IPS-18c (cell line): Measurements from ENCODE around the gene SAC3D1.

Experiments
- H3K4me3 ChIP-seq: 2 replicates; pipeline ENCODE4 v1.7.0; 2013; ENCODE audit warnings: low read depth, mild to moderate bottlenecking, low read length, moderate library complexity; ENCODE audit not compliant: insufficient read depth
- H3K9me3 ChIP-seq: one replicate; pipeline ENCODE4 v1.6.1; 2013; ENCODE audit warnings: mild to moderate bottlenecking, low read length, moderate library complexity; ENCODE audit not compliant: control insufficient read depth, insufficient read depth

The SAC3D1 gene

DNA sequence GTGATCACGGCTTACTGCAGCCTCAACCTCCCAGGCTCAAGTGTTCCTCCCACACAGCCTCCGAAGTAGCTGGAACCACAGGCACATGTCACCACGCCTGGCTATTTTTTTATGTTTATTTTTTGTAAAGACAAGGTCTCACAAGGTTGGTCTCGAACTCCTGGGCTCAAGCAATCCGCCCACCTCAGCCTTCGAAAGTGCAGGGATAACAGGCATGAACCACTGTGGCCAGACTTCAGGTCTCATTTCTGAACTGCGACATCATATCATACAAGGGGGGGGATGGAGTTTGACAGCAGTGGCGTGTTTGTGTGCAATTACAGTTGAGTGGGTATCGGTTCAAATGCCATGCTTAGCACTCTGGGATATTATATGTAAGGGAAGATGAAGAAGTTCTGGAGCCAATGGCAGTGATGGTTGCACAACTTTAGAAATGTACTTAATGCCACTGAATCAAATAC, 10.4 kb downstream of the SAC3D1 start:
- H3K4me3 ChIP-seq, result no peak overlapping the region
- H3K9me3 ChIP-seq, result no peaks in the 10 kb centered on the region

DNA sequence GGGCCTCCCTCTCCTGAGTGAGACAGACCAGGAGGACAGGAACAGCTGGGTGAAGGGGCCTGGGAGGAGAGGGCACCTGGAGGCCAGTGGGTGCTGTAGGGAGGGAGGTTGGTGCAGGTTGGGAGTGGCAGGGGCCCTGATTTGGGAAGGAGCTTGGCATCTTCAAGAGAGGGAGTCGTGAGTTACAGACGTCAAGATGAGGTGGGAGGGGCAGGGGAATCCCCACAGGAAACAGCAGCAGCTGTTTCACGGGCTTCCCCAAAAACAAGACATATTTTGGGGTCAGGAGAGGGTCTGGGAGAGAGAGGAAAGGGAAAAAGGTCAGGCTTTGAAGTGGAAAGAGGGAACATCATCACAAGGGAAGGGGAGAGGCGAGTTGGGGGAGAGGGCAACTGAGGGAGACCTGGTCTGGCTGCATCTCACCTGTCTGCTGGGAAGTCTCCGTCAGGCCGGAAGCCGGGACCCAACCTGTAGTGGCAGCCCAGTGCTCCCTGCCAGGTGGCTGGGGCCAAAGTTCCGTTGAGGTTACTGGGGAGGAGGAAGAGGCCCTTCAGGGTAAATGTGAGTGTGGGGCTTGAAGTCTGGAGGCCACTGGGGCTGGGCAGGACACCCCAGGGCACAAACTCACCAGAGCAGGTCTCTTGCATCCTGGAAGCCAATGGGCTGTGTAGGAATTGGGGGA, 13.0 kb downstream of the SAC3D1 start:
- H3K4me3 ChIP-seq, result no peak overlapping the region
- H3K9me3 ChIP-seq, result no peaks in the 10 kb centered on the region

DNA sequence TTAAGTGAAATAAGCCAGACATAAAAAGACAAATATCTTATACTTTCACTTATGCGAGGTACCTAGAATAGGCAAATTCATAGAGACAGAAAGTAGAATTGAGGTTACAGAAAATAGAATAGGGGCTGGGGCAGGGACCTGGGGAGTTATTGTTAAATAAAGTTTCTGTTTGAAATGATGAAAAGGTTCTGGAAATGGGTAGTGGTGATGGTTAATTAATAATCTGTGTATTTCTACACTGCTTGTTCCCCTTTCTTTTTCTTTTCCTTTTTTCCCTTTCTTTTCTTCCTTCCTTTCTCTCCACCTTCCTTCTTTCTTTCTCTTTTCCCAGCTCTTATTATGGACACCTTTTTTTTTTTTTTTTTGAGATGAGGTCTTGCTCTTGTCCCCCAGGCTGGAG, 14.5 kb downstream of the SAC3D1 start:
- no peak overlapping the region for H3K4me3 ChIP-seq
- peaks cover 1% of the 10 kb centered on the region for H3K9me3 ChIP-seq

DNA sequence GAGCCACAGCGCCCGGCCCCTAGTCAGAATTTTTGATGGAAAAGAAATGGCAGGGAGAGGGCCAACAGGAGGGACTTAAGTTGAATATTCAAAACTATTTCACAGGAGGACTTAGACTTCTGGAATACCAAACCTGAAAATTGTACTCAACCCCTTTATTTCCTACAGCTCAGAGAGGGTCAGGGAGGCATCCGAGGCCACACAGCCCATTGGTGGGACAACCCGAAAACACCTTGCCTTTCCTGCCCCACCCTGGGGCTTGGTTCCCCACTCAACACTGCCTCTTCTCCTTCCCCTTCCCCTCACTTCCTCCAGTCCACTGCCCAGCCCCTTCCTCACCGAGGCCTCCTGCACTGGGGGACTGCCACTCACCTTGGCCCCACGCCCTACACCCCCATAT, 16.0 kb downstream of the SAC3D1 start:
- H3K9me3 ChIP-seq, result peaks cover 2% of the 10 kb centered on the region

DNA sequence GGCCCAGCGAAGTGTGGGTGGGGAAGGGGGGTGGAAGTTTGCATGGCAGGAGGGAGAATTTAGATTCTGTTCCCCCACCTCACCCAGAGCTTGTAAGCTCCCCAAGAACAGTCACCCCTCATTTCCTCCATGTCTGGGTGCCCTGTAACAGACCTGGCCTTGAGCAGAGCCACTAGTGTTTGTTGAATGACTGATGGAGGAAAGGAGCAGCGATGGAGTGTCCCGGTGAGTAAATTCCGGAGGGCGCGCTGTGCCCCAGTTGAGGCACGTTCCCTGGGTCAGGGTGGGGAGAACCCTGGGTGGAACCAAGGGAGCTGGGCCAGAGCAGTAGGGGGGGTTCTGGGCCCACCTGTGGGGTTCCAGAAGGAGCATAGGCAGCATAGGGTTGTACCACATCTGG, 16.5 kb downstream of the SAC3D1 start:
- Histone ChIP-seq H3K4me3 (no peak overlapping the region), H3K9me3 (peaks cover 2% of the 10 kb centered on the region)

More for the DNA sequence above, 16.0 kb downstream of the SAC3D1 start:
- no peak overlapping the region for H3K4me3 ChIP-seq

DNA sequence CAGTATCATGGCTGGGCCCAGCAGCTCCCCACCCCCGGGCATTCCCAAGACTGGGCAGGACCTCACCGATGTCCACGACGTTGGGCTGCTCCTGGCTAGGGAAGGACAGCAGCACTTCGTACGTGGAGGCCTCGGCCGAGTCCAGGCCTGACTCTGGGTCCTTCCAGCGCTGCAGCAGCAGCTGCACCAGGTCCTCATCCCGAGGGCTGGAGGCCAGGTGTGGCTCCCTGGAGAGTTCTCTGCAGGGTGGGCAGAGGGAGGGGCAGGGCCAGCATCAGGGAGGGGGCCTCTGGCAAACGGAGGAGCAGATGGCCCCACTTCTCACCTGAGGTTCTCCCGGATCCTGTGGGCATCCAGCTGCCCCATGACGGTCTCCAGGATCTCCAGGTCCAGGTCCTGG, 17.0 kb downstream of the SAC3D1 start:
- peaks cover 2% of the 10 kb centered on the region for H3K9me3 ChIP-seq

DNA sequence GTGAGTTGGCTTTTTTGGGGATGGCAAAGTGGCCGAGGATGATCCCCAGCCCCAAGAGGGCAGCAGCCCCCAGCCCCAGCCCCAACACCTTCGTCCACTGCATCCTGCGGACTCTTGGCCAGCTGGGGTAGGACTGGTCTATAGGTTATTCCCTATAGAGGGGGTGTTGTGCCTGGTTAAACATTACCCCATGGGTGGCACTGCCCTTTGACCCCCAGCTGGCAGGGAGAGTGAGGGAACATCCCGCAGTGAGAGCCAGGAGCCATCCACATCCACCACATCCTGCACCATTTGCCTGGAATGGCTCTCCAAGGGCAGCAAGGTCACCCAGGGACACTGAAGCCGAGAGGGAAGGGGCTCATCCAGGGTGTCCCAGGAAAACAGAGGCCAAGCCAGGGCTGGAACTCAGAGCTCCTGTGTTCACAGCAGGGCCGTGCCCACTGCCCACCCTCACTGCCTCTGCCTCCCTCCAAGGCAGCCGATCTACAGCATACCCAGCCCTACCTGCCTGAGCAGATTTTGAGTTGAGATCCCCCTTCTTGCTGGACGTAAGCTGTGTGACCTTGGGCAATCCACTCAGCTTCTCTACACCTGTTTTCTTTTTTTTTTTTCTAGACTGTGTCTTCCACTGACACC, 17.5 kb downstream of the SAC3D1 start, which contains the start of gene NAALADL1:
TSS of gene NAALADL1 (minus strand) at position 135 of the 636 bp plus-strand sequence. CDS start at position 103, 32 bp downstream.
- peaks cover 2% of the 10 kb centered on the region for H3K9me3 ChIP-seq
- no peak within 1 kb of the TSS for H3K4me3 ChIP-seq

More for the DNA sequence above, 17.0 kb downstream of the SAC3D1 start:
- no peak overlapping the region for H3K4me3 ChIP-seq

DNA sequence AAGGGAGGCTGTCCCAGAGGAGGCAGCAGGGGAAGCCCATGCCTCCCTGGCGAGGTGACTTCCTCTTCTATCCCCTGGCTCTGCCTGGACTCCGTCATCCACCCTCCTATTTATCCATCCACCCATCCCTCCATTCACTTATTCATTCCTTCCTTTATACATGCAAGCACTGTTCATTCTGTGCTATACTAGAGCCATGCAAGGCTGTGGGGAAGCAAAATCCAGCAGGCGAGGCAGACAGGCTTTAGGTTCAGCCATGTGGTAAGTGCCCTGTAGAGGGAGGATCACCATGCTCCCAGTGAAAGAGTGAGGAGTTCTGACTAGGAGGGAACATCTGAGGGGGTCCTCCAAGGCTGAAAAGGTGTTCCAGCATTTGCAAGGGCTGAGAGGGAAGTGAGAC, 18.5 kb downstream of the SAC3D1 start:
- H3K9me3 ChIP-seq, result peaks cover 2% of the 10 kb centered on the region
- H3K4me3 ChIP-seq, result no peak overlapping the region

DNA sequence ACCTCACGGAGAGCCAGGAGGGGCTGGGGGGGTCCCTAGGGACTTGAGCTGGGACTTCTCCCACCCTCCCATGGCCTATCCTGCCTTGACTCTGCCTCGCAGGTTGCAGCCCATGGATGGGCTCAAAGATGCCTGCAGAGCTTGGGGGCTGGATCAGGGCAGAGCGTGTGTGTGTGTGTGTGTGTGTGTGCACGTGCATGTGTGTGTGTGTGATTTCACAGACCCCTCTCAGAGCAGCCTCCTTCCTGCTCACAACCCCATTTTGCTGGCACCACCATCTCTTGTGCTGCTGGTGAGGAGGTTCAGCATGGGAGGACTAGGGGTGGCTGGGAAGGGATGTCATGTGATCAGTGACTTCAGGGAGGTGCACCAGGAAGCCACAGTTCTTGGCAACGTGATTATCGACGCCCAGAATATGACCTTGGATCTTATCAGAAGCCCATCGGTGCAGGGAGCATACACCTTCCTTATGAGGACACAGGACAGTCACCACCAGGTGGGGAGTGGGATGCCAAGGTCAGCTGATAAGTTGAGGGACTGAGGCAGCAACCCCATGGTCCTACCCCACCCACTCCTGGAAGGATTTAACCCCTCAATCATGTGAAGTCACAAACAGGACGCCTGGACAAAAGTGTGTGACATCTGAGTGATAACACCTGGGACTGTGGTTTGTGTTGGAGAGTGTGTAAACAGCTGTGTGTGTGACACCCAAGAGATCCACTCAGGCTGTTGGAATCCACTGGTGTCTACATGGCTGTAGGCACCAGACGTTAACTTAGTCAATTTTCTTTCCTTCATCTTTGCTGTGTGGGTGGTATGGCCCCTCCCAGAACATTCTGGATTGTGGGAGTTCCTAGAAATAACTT, 19.2 kb downstream of the SAC3D1 start:
- H3K4me3 ChIP-seq, result no peak overlapping the region
- peaks cover 2% of the 10 kb centered on the region for H3K9me3 ChIP-seq

DNA sequence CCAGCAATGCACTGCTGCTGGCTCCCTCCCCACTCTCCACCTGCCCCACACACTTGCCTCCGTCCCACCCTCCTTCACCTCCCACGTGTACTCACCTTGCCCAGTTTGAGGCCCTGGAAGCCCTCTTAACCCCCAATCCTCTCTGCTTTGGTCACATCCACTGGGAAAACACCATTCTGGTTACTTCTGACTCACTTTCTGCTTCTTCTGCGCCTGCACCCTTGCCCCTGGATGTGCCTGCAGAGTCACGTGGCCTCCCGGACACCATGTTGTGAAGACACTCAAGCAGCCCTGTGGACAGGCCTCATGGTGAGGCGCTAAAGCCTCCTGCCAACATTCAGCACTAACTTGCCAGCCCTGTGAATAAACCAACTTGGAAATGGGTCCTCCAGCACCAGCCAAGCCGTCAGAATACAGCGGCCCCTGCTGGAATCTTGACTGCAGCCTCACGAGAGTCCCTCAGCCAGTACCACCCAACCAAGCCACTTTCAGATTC, 20.0 kb downstream of the SAC3D1 start:
- Histone ChIP-seq H3K4me3 (no peak overlapping the region), H3K9me3 (peaks cover 2% of the 10 kb centered on the region)

DNA sequence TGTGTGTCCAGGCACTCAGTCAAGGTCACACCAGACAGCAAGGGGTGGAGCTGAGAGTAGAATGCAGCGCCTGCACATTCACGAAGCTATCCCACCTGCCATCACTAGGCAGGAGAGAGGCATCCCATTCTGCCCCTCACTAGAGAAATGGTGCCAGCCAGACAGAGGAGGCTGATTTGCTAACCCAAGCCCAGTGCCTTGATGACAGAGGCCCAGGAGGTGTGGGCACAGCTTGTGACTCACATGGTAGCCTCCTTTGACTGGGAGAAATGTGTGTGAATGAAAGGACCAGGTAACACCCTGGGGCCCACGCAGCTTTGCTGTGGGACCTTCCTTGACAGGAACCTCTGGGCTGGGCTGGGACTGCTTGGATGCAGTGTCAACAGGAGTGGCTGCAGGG, 22.5 kb downstream of the SAC3D1 start:
- Histone ChIP-seq H3K4me3 (no peak overlapping the region), H3K9me3 (peaks cover 2% of the 10 kb centered on the region)

DNA sequence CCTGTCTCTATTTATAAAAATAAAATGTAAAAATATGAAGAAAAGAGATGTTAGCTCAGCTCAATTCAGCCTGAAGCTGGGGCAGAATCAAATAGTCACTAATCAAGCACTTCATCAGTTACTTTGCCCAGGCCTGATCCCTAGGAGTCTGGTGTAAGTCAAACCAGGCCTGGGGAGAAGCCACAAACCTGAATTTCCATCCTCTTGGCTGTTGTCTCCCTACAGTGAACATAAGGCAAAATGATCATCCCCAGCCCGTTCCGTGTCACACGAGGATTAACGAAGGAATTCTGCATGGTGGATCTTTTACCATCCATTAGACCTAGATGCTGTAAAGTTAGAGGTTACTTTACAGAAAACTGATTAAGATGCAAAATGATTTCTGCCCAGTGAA, 23.8 kb downstream of the SAC3D1 start:
- H3K9me3 ChIP-seq, result peaks cover 2% of the 10 kb centered on the region
- H3K4me3 ChIP-seq, result no peak overlapping the region

DNA sequence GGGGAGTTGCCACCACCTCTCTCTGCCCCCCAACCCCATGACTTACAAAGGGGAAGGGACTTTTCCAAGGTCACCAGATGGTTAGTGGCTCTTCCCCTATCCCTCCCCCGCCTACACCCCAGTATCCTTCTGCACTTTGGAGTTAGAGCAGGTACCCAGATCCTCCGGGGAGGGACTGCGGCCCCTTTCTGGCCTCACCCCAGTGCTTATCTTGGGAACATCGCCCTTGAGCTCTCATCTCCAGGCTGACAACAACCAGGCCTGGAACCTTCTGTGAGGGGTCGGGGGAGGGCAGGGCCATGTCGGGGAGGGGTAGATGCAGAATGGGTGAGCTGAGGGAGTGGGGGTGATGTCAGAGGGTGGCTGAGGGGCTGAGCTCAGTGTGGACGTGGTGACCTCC, 24.8 kb downstream of the SAC3D1 start:
- Histone ChIP-seq H3K9me3 (no peaks in the 10 kb centered on the region), H3K4me3 (no peak overlapping the region)

DNA sequence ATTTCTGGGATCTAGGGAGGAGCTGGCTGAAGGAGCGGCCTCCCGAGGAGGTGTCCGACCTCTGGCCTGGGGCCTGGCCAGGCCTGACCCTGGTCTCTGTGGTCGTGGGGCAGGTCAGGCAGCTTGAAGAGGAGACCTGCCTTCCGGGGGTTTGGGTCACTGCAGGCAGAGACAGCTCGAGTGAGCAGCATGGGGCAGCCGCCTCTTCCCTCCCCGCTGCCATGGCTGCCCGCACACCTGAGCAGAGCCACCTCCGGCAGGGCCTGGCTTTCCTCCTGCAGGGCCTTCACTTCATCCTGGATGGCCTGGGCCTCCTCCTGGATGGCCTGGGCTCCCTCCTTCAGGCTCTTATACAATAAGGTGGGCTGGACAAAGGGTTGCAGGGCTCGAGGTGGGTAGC, 25.3 kb downstream of the SAC3D1 start:
- Histone ChIP-seq H3K9me3 (no peaks in the 10 kb centered on the region), H3K4me3 (no peak overlapping the region)

DNA sequence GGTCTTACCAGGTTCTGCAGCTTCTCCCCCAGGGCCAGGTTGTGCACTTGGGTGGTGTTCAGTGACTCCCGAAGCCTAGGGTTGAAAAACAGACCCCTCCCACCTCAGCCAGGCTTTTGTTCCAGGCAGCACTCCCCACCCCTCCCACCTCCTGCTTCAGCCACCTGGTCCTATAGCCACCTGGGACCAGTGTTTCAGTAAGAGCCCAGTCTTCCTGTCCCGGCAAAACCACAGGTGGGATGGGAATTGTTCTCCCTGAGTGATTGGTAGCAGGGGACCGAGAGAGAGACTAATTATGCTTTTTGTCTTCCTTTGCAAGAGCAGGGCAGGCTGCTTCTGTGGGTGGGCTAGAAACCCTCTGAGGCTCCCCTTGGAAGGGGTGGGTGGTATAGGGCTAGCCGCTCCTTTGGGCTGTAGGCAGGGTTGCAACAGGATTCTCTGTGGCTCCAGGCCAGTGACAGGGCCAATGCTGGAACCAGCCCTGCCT, 25.8 kb downstream of the SAC3D1 start:
- H3K9me3 ChIP-seq, result no peaks in the 10 kb centered on the region
- H3K4me3 ChIP-seq, result no peak overlapping the region

DNA sequence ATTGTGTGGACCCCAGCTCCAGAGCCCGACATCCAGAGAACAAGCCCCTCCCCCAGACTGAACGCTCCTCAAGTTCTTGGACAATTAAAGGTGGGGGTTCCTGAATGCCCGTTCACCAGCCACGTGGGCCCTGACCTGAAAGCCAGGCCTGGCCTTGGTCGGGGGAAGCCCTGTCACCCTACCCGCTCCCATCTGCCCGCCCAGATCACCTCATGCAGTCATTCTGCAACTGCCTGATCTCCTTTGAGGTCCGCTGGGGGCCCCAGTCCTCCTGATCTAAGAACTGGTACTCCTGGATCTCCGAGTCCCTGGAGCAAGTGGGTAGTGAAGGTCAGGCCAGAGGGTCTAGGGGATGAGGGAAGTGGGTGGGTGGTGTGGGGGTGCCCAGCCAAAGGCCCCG, 26.4 kb downstream of the SAC3D1 start:
- Histone ChIP-seq H3K9me3 (no peaks in the 10 kb centered on the region), H3K4me3 (no peak overlapping the region)

DNA sequence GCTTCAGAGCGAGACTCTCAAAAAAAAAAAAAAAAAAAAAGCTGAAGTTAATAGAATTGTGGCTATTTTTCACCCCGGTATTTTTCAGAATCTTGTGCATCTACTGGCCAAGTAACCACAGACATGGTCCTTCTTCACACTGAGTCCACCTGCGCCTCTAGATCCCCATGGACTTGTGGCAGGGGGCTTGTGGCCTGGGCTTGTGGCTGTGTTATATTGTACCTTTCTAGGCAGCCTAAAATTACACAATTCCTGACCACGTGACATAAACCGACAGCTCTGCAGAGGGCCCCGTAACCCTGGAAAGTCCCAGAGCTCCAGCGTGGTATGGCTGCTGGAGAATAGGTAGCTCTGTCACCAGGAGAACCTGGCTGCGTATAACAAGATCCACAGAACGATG, 28.2 kb downstream of the SAC3D1 start:
- no peak overlapping the region for H3K4me3 ChIP-seq
- H3K9me3 ChIP-seq, result no peaks in the 10 kb centered on the region
